ENCODE results near the gene SLC9A9.

DNA sequence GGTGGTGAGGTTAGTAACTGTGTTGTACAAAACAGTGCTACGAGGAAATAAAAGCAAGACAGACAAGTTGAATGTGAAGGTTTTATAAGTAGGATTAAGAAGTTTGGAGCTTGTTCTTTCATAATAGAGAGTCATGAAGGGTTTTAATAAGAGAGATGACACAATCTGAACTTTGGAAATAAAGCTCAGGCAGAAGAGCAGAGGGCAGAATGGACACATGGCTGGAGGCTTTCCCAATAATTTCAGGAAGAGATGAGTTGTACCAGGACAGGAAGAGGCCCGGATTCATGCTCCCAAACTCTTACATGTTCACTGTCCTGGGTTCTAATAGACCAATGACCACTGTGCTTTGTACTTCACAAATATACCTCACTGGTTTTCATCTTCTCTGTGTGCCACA is 194.8 kb downstream of the SLC9A9 start:
- TF ChIP-seq, protein P1, sequence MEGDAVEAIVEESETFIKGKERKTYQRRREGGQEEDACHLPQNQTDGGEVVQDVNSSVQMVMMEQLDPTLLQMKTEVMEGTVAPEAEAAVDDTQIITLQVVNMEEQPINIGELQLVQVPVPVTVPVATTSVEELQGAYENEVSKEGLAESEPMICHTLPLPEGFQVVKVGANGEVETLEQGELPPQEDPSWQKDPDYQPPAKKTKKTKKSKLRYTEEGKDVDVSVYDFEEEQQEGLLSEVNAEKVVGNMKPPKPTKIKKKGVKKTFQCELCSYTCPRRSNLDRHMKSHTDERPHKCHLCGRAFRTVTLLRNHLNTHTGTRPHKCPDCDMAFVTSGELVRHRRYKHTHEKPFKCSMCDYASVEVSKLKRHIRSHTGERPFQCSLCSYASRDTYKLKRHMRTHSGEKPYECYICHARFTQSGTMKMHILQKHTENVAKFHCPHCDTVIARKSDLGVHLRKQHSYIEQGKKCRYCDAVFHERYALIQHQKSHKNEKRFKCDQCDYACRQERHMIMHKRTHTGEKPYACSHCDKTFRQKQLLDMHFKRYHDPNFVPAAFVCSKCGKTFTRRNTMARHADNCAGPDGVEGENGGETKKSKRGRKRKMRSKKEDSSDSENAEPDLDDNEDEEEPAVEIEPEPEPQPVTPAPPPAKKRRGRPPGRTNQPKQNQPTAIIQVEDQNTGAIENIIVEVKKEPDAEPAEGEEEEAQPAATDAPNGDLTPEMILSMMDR (optimal IDR thresholded peaks at IDR 0.05 in 1 of 3, IDR thresholded peaks at IDR 0.05 in 1 of 3, conservative IDR thresholded peaks at IDR 0.05 in 1 of 3; ENCODE audit: extremely low read depth in 1 of 3, insufficient read depth in 2 of 3, low read length in 3 of 3): no peak
- TF ChIP-seq EZH2 (IDR thresholded peaks at IDR 0.05; ENCODE audit: low read length): no peak

Data from keratinocyte (primary cell).